CD4-positive, alpha-beta T cell treated with Interleukin-12 subunit alpha and Interleukin-12 subunit beta, for 1 hour (primary cell): Measurements from ENCODE around the gene TBL1X.
"Not testable (repeated sequence)": the region's sequence is repeated elsewhere in the genome, so short reads cannot be mapped to it uniquely, and the experiment has no call there.

ENCODE experiments used
- DNase-seq: peaks from one replicate; pipeline ENCODE4 v3.0.0-alpha.2; 2020

Gene TBL1X

DNA sequence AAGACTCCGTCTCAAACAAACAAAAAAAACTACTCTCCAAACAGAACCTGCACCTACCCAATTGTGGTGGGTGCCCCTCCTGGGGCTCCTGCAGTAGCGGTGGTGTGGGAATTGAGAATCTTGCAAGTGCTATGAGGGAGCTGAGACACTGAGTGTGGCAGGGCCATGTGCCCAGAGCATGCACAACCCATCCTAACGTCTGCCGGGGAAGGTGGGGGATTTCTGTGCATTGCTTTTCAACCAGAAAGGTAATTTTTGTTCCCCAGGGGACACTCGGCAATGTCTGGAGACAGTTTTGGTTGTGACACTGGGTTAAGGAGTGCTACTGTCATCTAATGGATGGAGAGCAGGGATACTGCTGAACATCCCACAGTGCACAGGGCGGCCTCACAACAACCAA is 35.7 kb downstream of the TBL1X start:
- DNase-seq, result no peak

DNA sequence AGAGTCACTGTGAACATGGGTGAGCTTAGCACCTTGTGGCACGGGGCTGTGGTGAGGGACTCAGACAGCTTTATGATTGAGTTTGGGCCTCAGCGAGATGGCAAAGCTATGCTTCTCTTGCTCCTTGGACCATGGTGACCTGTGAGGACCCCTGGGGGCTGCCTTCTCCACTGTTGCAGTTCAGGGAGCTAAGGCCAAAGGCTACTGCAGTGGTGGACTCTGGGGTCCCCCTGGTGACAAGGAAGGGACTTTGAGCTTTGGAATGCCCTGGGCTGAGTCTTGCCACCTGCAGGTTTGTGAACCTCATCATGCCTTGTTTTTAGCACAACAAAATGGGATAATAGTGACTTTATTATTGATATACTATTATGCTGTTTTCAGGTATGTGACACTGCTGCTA is 36.5 kb downstream of the TBL1X start:
- DNase-seq, result no peak

DNA sequence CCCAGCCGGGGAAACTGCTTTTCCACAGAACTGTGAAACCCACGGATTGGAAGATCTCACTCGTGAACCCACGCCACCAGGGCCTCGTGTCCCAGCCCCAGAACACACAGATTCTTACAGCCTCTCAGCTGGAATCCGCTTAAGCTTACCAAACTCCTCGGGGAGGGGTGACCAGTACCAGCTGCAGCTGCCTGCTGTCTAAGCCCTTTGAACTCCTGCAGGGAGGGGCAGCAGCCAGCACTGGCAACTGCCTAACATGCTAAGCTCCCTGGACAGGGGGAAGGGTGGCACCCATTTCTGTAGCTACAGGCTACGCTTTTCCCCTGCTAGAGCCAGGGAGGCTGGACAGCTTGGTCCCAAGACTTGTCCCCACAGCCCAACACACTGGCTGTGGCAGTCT is 38.4 kb downstream of the TBL1X start:
- DNase-seq, result no peak

DNA sequence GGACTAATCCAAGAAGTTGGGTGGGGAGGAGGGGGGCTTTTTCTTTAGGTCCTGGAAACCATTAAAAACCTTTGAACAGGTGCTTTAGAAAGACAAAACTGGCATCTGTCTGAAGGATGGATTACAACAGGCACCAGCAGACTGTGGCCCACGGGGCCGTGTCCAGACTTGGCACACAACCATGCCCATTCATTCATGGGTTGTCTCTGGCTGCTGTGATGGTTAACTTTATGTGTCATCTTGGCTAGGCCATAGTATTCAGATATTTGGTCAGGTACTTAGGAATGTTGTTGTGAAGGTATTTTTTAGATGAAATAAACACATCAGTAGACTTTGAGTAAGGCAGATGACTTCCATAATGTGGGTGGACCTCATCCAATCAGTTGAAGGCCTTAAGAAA is 45.5 kb downstream of the TBL1X start:
- DNase-seq, result no peak

DNA sequence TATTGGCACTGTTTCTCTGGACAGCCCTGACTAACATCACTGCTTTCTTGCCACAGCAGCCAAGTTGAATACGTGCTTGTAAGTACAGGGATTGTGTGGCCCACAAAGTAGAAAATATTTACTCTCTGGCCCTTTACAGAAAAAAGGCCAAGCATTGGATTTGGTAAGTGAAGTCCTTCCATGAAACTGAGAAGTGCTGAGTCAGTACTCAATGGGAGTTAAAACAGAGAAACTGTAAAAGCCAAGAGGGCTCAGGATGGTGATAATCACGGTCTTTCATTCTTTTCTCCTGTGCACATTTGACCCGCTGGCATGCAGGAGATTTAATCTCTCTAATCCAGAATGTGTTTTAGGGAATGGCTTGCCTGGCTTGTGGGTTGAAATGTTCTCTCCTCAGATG is 46.1 kb downstream of the TBL1X start:
- no peak for DNase-seq

DNA sequence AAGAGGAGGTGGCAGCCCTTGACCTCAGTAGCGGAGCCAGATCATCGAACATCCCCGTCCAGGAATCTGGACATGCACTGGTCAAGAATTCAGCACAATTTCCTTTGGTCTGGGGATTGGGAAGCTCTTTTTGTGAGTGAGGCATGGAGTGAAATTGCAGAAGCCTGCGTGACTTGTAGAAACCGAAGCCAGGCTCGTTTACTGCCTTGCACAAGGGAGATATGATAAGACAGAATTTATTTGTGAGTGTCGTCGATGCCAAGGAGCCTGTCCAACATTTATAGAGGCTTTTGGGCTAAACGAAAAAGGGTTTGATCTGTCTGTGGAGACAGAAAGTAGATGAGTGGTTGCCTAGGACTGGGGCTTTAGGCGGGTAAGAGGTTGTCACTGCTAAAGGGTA is 50.6 kb downstream of the TBL1X start:
- no peak for DNase-seq

DNA sequence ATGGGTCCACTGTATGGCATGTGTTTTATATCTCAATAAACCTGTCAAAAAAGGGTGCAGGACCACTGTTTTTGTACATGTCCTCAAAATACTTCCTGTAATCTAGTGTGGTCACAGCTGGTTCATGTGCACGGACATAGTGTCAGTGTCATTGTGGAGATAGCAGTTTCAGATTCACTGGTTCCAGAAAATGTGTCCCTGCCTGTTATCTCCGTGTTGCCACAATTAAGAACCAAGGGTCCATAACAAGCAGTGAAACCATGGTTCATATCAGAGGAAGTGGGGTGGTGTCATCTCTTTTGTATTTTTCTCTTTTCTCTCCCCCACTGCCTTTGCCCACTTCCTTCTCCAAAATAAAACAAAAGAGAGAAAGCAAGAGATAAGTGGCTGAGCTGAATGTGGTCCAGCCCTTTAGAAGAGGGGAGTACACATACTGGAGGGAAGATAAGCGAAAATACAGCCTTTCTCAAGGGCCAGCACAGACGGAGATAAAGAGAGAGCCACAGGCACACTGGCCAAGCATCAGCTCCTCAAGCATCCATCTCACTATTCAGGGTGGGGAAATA is 51.2 kb downstream of the TBL1X start:
- DNase-seq, result no peak

DNA sequence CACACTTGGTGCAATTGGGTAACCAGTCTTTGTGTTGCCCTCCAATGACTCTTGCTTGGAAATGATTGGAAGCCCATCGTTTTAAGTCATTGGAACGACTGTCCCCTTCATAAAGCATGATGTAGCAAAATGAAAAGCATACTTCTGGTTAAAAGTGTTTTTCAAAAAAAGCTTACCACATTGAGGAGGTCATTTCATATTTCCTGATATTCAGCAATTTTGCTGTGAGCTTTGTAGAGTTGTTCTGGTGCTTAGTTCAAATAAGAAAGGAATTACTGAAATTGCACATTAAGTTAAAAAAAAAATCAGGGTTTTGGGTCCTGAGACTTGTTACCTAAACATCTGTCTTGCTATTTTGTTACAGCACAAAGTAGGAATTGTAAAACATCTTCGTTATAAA is 51.8 kb downstream of the TBL1X start:
- DNase-seq, result no peak

DNA sequence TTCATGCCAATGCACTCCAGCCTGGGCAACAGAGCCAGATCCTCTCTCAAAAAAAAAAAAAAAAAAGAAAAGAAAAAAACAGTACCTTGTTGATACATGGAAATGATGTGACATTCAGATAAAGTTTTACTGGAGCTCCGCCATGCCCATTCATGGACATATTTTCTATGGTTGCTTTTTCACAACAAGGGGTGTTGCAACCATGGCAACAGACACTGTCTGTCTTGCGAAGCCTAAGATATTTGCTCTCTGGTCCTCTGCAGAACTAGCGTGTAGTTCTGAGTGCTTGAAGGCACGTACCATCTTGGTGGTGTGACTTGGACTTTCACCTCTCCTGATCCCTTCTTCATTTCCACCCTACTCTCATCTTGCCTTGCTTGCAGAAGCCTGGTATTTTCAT is 53.2 kb downstream of the TBL1X start:
- no peak for DNase-seq

DNA sequence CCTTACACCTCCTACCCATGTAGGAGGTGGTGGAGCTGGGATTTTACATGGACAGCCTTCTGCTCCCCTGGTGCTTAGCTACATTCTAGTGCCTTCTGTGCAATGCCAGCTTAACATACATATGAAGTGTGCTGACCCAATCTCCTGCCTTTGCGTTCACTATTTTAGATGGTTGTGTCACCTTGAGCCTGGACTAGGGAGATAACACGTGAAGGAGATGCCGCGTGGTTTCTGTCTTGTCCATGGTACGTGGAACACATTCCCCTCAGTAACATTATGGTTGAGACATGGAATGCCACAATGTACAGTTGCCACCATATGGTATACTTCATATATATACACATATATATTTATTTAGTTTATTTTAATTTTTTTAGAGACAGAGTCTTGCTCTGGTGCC is 54.0 kb downstream of the TBL1X start:
- no peak for DNase-seq

DNA sequence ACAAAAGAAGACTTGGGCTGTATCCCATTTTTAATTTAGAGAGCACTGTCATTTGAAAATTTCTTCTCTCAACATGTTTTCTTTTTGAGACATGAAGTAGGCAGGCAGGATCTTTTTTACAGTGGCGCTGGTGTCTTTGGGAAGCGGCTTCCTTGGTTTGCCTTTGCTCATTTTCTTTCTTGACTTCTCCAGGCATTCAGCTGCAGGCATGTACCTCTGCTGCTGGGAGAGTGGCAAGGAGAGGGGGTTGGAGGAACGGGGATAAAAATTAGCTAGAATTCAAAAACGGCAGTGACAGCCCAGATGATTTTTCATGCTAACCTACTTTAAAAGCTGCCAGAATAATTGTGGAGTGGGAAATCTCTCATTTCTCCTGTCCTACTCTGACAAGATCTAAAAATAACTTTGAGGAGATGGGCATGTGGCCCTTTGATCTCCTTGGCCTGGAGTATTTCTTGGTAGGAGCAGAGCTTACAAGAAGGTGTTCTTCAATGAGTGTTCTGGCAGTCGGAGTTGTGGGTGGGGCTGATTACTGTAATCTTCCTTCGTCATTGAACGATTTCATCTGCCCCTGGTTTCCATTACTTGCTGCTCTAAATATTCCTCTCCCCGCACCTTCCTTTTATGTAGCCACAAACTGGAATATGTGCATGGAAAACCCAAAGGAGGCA is 54.8 kb downstream of the TBL1X start:
- no peak for DNase-seq

DNA sequence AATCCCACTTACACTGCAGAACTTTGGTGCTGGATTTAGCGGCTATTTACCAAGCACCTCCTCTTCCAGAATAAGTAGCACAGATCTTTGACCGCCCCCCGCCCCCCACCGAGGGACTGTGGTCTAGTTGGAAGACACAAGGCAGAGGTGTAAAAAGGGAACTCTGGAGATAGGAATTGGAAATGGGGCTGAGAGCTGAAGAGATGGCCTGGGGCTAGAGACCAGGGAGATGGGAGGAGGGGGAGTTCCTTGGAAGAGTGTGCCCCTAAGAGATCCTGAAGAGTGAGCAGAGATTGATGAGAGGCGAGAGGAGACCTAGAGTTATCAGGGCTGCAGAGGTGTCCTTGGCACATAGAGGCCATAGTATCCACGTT is 55.3 kb downstream of the TBL1X start:
- DNase-seq, result no peak

DNA sequence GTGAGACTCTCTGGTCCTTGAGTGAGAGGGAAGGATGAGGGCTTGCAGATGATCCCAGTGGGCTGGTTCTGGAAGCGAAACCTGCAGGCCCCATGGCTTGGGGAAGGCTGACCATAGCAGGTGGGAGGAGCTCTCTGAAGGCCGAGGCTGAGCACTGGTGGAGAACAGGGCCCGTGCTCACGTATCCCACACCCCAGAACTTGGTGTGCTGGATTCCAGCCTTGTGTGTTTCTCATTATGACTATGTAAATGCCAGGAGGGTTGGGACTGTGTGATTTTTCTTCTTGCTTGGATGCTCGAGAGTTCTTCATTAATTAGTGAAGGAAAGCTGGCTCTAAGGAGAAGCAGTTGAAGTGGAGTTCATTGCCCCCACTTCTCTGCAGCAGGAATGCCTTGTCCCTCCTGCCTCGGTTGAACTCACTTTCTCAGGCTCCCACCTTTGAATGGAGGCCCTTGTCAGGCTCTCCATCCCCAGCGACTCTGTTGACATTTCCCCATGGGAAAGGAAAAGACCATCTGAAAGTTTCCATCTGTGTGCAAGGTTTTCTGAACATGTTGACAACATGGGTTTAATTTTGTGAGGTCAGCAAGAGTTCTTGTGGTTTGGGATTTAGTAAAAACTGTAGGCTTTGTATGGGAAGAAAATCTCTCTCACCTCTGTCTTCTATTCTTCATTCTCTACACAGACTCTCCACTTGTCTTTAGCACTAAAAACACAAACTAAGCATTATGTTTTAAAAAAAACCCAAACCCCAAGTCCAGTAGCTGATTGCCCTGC is 57.7 kb downstream of the TBL1X start:
- DNase-seq, result no peak

DNA sequence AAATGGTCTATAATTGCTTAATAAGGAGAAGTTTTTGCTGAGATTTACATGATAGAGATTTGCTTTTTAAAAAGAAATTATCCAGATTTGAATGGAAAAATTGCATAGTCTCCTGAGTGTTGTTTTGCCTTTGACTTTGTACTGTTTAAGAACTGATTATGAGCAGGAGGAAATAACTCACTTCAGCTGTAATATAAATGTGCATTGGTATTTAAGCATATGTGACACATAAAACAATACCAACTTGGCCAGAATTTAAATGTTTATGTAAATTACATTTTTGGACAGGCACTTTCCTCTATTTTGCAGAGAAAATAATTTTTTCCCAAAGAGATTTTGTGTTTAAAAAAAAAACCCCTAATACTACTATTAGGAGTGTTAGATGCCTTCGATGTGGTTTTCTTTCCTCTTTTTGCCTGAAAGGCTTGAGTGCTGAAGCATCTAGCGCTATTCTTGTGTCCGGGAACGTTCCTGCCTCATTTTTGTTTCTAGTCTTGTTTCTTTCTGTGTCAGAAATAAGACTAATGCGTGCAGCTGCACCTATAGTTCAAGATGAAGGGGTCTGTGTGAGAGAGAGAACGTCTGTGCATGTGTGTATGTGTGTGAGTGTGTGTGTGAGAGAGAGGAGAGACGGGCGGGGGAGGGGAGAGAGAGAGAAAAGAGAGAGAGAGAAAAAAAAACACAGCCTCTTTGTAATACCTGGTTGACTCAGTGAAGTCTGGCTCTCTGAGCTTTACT is 60.8 kb downstream of the TBL1X start:
- DNase-seq, result no peak

DNA sequence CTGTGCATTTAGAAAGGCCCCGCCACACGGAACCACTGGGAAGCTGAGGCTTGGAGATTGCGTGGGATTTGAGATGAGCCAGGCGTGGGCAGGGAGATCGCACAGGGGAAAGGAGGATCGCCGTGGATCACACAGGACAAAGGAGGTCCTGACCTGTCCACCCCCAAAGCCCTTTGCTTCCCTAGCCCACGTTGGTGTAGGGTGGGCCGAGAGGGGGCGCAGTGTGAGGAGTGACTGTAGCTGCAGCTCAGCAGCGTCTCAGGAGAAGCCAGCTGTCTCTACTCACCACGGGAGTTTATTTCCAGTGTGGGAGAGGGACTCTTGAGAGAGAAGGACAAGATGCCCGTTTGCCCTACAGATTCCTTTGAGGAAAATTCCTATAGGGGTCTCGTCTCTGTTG is 62.1 kb downstream of the TBL1X start:
- DNase-seq, result no peak

DNA sequence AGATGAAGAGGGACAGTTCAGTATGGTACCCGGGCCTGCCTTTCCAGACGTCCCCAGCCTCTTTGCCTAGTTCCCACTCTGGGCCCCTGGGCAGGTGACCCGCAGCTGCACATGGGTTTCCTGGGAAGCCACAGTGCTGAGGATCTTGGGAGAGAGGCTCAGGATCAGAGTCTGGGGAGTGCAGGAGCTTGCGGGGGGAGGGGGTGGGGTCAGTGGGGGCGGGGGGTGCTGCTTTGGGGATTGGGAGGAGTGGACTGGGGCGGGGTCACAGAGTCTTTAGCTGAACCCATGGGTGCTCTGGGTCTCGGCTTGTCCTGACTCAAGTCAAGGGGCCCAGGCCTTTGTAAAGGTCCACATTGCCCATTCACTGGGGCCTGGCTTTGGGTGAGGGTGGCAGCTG is 63.6 kb downstream of the TBL1X start:
- no peak for DNase-seq

DNA sequence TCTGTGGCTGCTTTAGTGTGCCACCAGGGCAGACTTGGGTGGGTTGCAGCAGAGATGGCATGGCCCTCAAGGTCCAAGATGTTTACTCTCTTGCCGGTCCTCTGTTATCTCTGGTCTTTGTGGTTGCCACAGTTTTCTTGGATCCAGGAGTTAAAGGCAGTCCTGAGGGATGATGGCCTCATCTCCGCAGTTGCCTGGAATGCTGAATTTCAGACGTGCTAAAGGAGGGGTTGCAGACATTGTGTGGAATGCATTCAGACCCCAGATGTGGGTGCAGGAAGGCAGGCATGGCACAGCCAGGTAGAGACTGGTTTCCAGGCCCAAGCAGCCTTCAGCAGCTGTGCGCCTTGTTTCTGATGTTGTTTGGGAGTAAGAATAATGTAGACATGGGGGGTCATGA is 64.4 kb downstream of the TBL1X start:
- no peak for DNase-seq

DNA sequence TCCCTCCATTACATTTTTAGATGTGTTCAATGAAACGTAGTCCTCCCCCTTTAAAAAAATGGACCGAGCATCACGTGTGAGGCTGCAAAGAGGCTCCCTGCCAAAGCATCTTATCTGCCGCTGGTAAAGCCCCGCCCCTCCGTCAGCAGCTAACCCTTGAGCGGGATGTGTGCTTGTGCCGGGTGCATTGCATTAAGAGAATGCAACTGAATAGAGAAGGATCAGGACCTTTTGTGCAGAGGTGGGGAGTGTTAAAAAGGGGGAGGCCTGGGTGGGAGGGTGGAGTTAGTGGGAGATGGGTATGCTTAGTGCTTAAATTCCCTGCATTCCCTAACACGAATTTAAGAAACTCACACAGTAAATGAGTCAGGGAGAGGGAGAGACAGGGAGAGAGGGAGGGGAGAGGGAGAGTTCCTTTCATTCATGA is 66.0 kb downstream of the TBL1X start:
- DNase-seq, result peak; percentile 56

DNA sequence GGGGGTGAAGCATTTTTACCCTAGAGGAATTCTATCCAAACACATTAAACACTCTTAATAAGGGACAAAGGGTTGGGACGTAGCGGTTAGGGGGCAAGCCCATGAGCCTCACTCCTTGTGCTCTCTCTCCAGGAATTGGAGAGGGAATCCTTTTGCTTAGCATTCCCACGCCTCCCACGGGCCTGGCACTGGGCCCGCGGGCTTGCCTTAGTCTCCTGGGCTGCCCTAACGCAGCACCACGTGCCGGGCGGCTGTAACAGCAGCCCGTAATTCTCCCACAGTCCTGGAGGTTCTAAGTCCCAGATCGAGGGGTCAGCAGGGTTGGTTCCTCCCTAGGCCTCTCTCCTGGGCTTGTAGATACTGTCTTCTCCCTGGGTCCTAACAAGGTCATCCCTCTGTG is 67.5 kb downstream of the TBL1X start:
- DNase-seq, result no peak

DNA sequence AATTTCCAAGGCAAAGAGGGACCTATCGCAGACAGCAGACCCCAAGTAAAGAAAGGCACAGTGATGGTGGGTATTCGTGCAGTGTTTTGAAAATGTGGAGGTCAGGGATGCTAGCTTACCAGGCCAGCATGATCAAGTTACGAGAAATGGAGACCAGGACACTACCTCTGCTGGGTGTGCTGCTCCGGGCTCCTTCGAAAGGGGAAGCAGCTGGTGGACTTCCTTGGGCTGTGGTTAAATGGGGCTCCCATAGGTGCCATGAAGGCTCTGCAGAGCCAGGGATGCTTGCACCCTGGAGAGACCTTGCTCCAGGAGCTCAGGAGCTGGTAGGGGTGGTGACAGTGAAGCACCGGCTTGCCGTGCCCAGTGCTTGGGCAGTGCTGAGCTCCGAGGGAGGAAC is 68.8 kb downstream of the TBL1X start:
- no peak for DNase-seq

DNA sequence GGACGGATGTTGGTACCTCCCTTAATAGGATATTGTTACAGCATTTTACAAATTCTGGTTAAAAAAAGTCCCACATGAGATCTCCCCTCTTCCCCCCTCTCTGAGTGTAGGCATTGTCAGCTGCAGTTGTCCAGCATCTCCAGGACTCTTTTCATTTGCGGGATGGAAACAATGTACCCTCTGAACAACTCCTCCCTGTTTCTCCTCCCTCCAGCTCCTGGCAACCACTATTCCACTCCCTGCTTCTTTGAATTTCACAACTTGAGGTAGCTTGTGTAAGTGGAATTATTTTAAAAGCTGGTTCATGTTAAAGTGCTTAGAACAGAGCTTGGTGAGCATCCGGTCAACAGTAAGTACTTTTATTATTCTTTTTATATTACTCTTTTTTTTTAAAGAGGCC is 69.8 kb downstream of the TBL1X start:
- no peak for DNase-seq

DNA sequence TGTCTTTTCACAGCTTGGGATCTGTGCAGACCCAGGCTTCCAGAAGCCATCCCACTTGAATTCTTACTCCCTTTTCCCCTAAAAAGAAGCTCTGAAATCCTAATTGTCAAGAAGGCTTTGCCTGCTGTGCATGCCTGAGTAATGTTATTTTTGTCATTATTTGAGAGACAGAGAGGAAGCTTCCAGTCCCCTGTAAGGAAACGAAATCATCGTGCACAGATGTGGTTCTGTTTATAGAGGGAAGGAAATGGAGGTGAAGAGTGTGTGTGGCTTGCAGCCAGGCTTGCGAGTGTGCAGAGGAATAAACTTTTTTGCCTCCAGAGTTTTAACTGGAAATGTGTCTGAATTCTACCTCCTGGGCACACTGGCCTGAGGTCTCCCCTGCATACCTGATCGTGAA is 70.2 kb downstream of the TBL1X start:
- DNase-seq, result no peak

DNA sequence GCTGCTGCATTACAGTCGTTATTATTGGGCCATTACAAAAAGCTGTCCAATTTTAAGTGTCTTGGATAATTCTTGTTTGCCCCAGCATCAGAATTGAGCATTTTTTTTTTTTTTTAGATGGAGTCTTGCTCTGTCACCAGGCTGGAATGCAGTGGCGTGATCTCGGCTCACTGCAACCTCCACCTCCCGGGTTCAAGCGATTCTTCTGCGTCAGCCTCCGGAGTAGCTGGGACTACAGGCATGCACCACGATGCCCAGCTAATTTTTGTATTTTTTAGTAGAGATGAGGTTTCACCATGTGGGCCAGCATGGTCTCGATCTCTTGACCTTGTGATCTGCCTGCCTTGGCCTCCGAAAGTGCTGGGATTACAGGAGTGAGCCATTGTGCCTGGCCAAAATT is 71.3 kb downstream of the TBL1X start:
- DNase-seq, result not testable (repeated sequence)

DNA sequence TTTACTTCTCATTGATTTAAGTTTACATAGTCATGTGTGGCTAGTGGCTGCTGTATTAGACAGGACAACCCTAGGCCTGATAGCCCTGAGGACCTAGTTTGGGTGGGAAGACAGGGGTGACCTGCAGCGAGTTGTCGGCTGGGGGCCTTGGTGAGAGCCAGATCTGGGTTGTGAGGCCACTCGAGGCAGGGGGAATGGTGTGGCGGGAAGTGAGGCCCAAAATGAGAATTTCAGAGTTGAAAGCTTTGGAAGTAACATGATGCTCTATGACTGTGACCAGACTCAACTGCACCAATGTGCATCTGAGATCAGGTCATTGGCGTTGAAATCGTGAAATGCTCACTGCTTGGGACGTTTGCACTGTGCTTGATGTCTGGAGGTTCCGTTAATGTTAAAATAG is 72.9 kb downstream of the TBL1X start:
- no peak for DNase-seq
